MM.1S (cell line): Measurements from ENCODE around the gene MCF2L2.

Experiments
- EZH2phosphoT487 ChIP-seq: fragments of 300-600 bp; sonication (generic); IDR thresholded peaks from 2 replicates; pipeline ENCODE4 v1.6.1; 2018; ENCODE audit warnings: antibody characterized with exemption, low read length
- TF ChIP-seq, protein P1 (sequence below): fragments of 300-600 bp; sonication (generic); IDR thresholded peaks from 2 replicates; pipeline ENCODE4 v1.5.1; 2016; ENCODE audit warnings: antibody characterized with exemption, low read length, mixed read lengths

GRCh38 chr3:183158551-183159006 lies 269.8 kb downstream of the MCF2L2 start:
- TF ChIP-seq, protein P1, sequence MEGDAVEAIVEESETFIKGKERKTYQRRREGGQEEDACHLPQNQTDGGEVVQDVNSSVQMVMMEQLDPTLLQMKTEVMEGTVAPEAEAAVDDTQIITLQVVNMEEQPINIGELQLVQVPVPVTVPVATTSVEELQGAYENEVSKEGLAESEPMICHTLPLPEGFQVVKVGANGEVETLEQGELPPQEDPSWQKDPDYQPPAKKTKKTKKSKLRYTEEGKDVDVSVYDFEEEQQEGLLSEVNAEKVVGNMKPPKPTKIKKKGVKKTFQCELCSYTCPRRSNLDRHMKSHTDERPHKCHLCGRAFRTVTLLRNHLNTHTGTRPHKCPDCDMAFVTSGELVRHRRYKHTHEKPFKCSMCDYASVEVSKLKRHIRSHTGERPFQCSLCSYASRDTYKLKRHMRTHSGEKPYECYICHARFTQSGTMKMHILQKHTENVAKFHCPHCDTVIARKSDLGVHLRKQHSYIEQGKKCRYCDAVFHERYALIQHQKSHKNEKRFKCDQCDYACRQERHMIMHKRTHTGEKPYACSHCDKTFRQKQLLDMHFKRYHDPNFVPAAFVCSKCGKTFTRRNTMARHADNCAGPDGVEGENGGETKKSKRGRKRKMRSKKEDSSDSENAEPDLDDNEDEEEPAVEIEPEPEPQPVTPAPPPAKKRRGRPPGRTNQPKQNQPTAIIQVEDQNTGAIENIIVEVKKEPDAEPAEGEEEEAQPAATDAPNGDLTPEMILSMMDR: no peak
- TF ChIP-seq EZH2phosphoT487: no peak
